Smooth muscle cell (in vitro differentiated cells): Measurements from ENCODE around the gene TVP23B. TPM values are rescaled to one million over a fixed set of nuclear protein-coding genes. Genes with fewer than 3 reads are reported as not detected.
"Not testable (repeated sequence)": the region's sequence is repeated elsewhere in the genome, so short reads cannot be mapped to it uniquely, and the experiment has no call there.

ENCODE experiments used
- DNase-seq: peaks from one replicate; lab custom pipeline; 2025; ENCODE audit not compliant: unreplicated experiment; lab: John Stamatoyannopoulos, UW
- H2AFZ ChIP-seq: fragments of 200-600 bp; sonication (generic); 2 replicates; pipeline ENCODE4 v1.6.0; 2016; ENCODE audit warnings: antibody characterized with exemption, low read depth, mild to moderate bottlenecking
- H3F3A ChIP-seq: fragments of 200-600 bp; sonication (generic); 2 replicates; pipeline ENCODE4 v1.6.0; 2017; ENCODE audit warnings: antibody characterized with exemption, low read depth
- H3K27ac ChIP-seq: fragments of 200-600 bp; sonication (generic); 2 replicates; pipeline ENCODE4 v1.5.1; 2016; ENCODE audit warnings: low read depth, mild to moderate bottlenecking
- H3K27me3 ChIP-seq: fragments of 200-600 bp; sonication (generic); 2 replicates; pipeline ENCODE4 v1.6.1; 2016; ENCODE audit warnings: low read depth, mild to moderate bottlenecking
- H3K36me3 ChIP-seq: fragments of 200-600 bp; sonication (generic); 2 replicates; pipeline ENCODE4 v1.5.1; 2016; ENCODE audit warnings: low read depth
- H3K4me1 ChIP-seq: fragments of 200-600 bp; sonication (generic); 2 replicates; pipeline ENCODE4 v1.5.1; 2016; ENCODE audit warnings: low read depth
- H3K4me2 ChIP-seq: fragments of 200-600 bp; sonication (generic); 2 replicates; pipeline ENCODE4 v1.6.0; 2016; ENCODE audit warnings: mild to moderate bottlenecking
- H3K4me3 ChIP-seq: fragments of 200-600 bp; sonication (generic); 2 replicates; pipeline ENCODE4 v1.5.1; 2016; ENCODE audit warnings: mild to moderate bottlenecking
- H3K79me2 ChIP-seq: fragments of 200-600 bp; sonication (generic); 2 replicates; pipeline ENCODE4 v1.6.0; 2016; ENCODE audit warnings: low read depth, mild to moderate bottlenecking
- H3K9ac ChIP-seq: fragments of 200-600 bp; sonication (generic); 2 replicates; pipeline ENCODE4 v1.6.0; 2016; ENCODE audit warnings: low read depth
- H3K9me3 ChIP-seq: fragments of 200-600 bp; sonication (generic); replicated peaks from 2 replicates; pipeline ENCODE4 v1.5.1; 2016; ENCODE audit warnings: low read depth
- H4K20me1 ChIP-seq: fragments of 200-600 bp; sonication (generic); 2 replicates; pipeline ENCODE4 v1.6.0; 2016; ENCODE audit warnings: low read depth
- WGBS: methylation state at CpG from one replicate; pipeline ENCODE4 v1.1.7; 2016; ENCODE audit warnings: low lambda C conversion rate; 5-methylcytosine and 5-hydroxymethylcytosine counted together
- polyA plus RNA-seq: library from polyadenylated mRNA; unstranded; fragments of >200 nt; fragmentation: Nextera tagmentation; extraction: Ambion mirVana; gene quantifications from 2 replicates; pipeline ENCODE4 v1.2.1, GENCODE V29; 2016
- total RNA-seq: library from RNA; depleted of rRNA; stranded (reverse); fragments of >200 nt; gene quantifications from 2 replicates; pipeline ENCODE4 v1.2.3, GENCODE V29; 2014

The TVP23B gene
- total and polyA plus RNA-seq, 2 experiments from 2014 or later = 80.0 to 102 TPM

DNA sequence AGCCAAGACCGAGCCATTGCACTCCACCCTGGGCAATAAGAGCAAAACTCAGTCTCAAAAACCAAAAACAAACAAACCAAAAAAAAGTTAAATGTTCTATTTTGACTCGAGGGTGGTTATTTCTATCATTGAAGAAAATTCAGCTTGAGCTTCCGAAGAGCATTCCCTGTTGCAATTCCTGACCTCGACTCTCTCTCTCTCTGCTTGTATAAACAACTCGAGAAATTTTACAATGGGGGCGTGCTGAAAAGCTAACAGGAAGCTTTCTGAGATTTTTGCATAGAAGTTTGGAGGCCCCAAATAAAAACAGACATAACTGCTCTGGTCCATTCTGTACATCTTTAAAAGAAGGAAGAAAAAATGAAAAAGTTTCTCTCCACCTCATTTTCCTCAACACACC, 33.5 kb upstream of the TVP23B start:
- not testable (repeated sequence) for H4K20me1 ChIP-seq, H3K4me3 ChIP-seq, H3K4me2 ChIP-seq, H3F3A ChIP-seq, H3K79me2 ChIP-seq, H3K27me3 ChIP-seq, H3K27ac ChIP-seq, H3K36me3 ChIP-seq, H3K4me1 ChIP-seq, DNase-seq, H3K9me3 ChIP-seq, H3K9ac ChIP-seq, H2AFZ ChIP-seq
- 49% methylated on average over 6 of the region's 6 CpGs for WGBS

DNA sequence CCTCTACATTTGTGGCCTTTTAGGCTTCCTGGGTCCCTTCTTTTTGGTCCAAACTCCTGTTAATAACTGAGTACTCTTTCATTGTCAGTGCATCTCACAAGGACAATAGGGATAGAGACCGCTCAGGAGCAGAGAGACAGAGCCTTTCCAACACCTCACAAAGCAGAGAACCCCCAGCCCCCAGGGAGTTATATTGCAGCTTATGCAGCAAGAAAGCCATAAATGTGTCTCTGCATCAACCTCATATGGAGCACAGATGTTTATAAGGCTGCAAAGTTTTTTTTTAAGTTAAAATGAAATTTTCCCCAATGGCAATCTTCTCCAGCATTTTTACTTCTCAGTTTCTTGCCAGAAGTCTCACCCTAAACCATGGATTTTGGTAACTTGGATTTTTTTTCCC, 30.7 kb upstream of the TVP23B start:
- WGBS = 90% methylated on average over 1 of the region's 1 CpG
- H3K9me3 ChIP-seq, DNase-seq, H4K20me1 ChIP-seq, H3K27ac ChIP-seq, H3K4me1 ChIP-seq, H2AFZ ChIP-seq, H3F3A ChIP-seq, H3K27me3 ChIP-seq, H3K36me3 ChIP-seq, H3K4me2 ChIP-seq, H3K9ac ChIP-seq, H3K79me2 ChIP-seq, H3K4me3 ChIP-seq: not testable (repeated sequence)

GRCh38 chr17:18753829-18754409, 27.1 kb upstream of the TVP23B start:
- not testable (repeated sequence) for H3K27ac ChIP-seq
- 92% methylated on average over 5 of the region's 6 CpGs for WGBS

DNA sequence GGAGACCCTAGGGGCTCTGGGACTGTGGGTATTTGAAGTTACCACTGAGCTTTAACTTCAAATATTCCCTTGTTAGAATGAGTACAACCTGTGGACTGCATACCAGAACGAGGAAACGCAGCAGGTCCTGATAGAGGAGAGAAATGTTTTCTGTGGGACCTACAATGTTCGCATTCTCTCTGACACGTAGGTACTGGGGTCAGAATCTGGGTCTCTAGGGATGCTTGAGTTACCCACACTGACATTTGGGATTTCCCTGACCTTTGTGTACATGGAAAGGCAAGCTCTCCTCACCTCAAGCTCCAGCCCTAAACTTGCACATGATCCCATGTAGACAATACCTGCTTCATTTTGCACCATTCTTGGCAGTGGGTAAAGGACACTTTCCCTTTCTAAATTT, 25.0 kb upstream of the TVP23B start:
- WGBS = 96% methylated on average over 4 of the region's 4 CpGs
- H3K27me3 ChIP-seq, H3K36me3 ChIP-seq, H3K79me2 ChIP-seq, H3F3A ChIP-seq, H3K9ac ChIP-seq, H2AFZ ChIP-seq, H3K4me3 ChIP-seq, H3K27ac ChIP-seq, H3K9me3 ChIP-seq, H3K4me2 ChIP-seq, H4K20me1 ChIP-seq, DNase-seq, H3K4me1 ChIP-seq: not testable (repeated sequence)

More at GRCh38 chr17:18753829-18754409, 27.1 kb upstream of the TVP23B start:
- not testable (repeated sequence) for H3K4me2 ChIP-seq, H3F3A ChIP-seq, H3K36me3 ChIP-seq, H4K20me1 ChIP-seq, H3K27me3 ChIP-seq, H3K79me2 ChIP-seq, H3K4me1 ChIP-seq, DNase-seq, H3K9me3 ChIP-seq, H2AFZ ChIP-seq, H3K9ac ChIP-seq, H3K4me3 ChIP-seq

GRCh38 chr17:18757368-18758044, 23.5 kb upstream of the TVP23B start:
- 95% methylated on average over 8 of the region's 8 CpGs for WGBS
- not testable (repeated sequence) for H3K27ac ChIP-seq, H3K4me3 ChIP-seq, H2AFZ ChIP-seq, H3K79me2 ChIP-seq, DNase-seq, H3K4me1 ChIP-seq, H3K27me3 ChIP-seq, H4K20me1 ChIP-seq, H3K9me3 ChIP-seq, H3K4me2 ChIP-seq, H3K9ac ChIP-seq, H3F3A ChIP-seq, H3K36me3 ChIP-seq

DNA sequence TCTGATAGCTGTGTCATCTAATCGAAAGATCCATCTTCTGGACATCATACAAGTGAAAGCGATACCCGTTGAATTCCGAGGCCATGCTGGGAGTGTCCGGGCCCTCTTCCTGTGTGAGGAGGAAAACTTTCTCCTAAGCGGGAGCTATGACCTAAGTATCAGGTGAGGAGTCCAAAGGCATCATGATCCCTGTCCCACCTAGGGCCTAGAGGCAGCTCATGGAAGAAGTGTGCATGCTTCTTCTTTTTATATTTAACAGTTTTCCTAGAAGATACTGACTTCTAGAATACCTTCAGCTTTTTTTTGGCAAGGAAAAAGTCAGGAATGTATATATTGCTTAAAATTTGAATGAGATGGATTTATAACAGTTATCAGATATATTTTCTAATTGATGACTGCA, 22.6 kb upstream of the TVP23B start:
- not testable (repeated sequence) for H3K9me3 ChIP-seq, H4K20me1 ChIP-seq, H3F3A ChIP-seq, H3K27me3 ChIP-seq, H3K27ac ChIP-seq, H3K4me1 ChIP-seq, H2AFZ ChIP-seq, DNase-seq, H3K4me3 ChIP-seq, H3K79me2 ChIP-seq, H3K9ac ChIP-seq, H3K36me3 ChIP-seq, H3K4me2 ChIP-seq
- WGBS = 90% methylated on average over 1 of the region's 6 CpGs

DNA sequence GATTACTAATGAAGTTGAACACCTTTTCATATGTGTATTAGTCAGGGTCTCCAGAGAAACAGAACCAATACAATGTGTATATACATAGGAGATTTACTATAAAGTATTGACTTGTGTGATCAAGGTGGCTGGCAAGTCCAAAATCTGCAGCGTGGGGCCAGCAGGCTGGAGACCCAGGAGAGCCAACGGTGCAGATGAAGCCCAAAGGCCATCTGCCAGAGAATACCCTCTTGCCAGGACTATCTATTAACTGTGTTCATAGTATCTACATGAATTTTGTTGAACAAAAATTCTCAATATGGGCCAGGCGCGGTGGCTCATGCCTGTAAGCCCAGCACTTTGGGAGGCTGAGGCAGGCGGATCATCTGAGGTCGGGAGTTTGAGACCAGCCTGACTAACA, 20.8 kb upstream of the TVP23B start:
- not testable (repeated sequence) for H4K20me1 ChIP-seq, H3K27ac ChIP-seq, H3K4me3 ChIP-seq, H3K4me2 ChIP-seq, H3K79me2 ChIP-seq, H3K36me3 ChIP-seq, H3K4me1 ChIP-seq, H3F3A ChIP-seq, H3K9ac ChIP-seq, DNase-seq, H2AFZ ChIP-seq, H3K9me3 ChIP-seq, H3K27me3 ChIP-seq
- 96% methylated on average over 6 of the region's 6 CpGs for WGBS

DNA sequence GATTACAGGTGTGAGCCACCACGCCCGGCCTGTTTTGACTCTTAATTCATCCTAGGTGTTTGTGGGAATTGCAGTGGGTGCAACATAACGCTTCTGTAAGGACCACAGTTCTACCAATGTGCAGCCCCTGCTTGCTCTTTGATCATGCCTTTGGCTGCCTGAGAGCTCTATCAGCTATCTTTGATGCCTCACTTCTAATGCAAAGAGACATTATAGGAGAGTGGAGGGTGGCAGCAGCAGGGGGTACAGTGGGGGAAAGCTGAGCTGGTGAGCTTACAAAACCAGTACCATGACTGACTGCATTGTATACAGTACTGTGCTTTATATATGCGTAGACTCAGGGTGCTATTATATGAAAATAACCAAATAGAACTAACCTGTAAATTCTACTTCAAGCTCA, 10.4 kb upstream of the TVP23B start:
- not testable (repeated sequence) for H3K79me2 ChIP-seq, H3K9me3 ChIP-seq, H3K36me3 ChIP-seq, H3F3A ChIP-seq, H4K20me1 ChIP-seq, H2AFZ ChIP-seq, H3K27me3 ChIP-seq, H3K9ac ChIP-seq, H3K4me1 ChIP-seq, H3K4me3 ChIP-seq, DNase-seq, H3K27ac ChIP-seq, H3K4me2 ChIP-seq
- 84% methylated on average over 4 of the region's 4 CpGs for WGBS

DNA sequence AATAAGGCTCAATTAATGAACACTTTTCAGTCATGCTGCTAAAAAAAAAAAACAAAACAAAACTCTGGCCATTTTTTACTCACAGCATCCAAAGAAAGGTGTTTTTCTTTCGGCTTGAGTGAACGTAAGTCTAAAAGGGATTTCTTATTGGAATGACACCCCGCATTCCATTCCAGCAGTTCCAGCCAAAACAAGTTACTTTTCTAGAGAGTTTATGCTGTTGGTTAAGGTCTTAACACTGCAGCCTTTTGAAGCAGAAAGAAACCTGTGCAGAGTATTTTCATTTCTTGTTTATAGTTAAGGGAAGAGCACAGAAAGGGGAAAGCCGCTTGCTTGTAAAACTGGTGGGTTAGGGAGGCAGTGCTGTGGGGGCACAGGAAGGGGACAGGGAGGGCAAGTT, 9.9 kb upstream of the TVP23B start:
- H3K4me1 ChIP-seq, H3K36me3 ChIP-seq, H2AFZ ChIP-seq, H4K20me1 ChIP-seq, H3F3A ChIP-seq, H3K4me3 ChIP-seq, H3K27me3 ChIP-seq, H3K79me2 ChIP-seq, H3K27ac ChIP-seq, H3K9me3 ChIP-seq, H3K4me2 ChIP-seq, H3K9ac ChIP-seq, DNase-seq: not testable (repeated sequence)
- WGBS = 81% methylated on average over 4 of the region's 4 CpGs
